GM13976 (cell line): ENCODE data around the gene DYNLL2.

Experiments
- DNase-seq: peaks from one replicate; pipeline ENCODE4 v3.0.0; 2012; ENCODE audit warnings: low spot score
- CTCF ChIP-seq: IDR thresholded peaks from 2 replicates; pipeline ENCODE4 v1.5.1; 2012; ENCODE audit warnings: borderline replicate concordance, mild to moderate bottlenecking; ENCODE audit not compliant: insufficient read depth; ENCODE audit errors: extremely low read depth, missing control alignments, control extremely low read depth
- in situ Hi-C: fragments of 300-500 bp; cut with MboI; formaldehyde crosslinking; loops from one replicate; pipeline ENCODE4 v1.12.0; 2022; ENCODE audit warnings: low sequenced_read_pairs, mixed read lengths, inconsistent platforms; ENCODE audit not compliant: unreplicated experiment

DYNLL2 gene

GRCh38 chr17:58089111-58089510 lies 5.9 kb downstream of the DYNLL2 start:
- DNase-seq: no peak
- in situ Hi-C loops: no loop called here
- no peak for TF ChIP-seq CTCF

- no peak for TF ChIP-seq CTCF
- no peak for DNase-seq
- in situ Hi-C loops: no loop called here
These were observed 7.9 kb downstream of the DYNLL2 start for GRCh38 chr17:58091024-58091567.

GRCh38 chr17:58092101-58092796 lies 9.0 kb downstream of the DYNLL2 start:
- in situ Hi-C loops: no loop called here
- DNase-seq: no peak
- no peak for TF ChIP-seq CTCF

- DNase-seq: no peak
- TF ChIP-seq CTCF: no peak
- in situ Hi-C loops: no loop called here
These were observed 9.7 kb downstream of the DYNLL2 start for GRCh38 chr17:58092797-58093385.

GRCh38 chr17:58094118-58094517 lies 10.9 kb downstream of the DYNLL2 start:
- DNase-seq: no peak
- no peak for TF ChIP-seq CTCF
- in situ Hi-C loops: no loop called here

GRCh38 chr17:58096892-58097291 lies 13.7 kb downstream of the DYNLL2 start:
- TF ChIP-seq CTCF: no peak
- in situ Hi-C loops: no loop called here
- DNase-seq: no peak
